Cerebellar nuclear complex (tissue), 1 donor: ENCODE results near the gene SLCO3A1.

ENCODE experiments used
- DNase-seq, 2 experiments: peaks; one replicate each; lab custom pipeline; 2025; lab: John Stamatoyannopoulos, UW

SLCO3A1 gene

DNA sequence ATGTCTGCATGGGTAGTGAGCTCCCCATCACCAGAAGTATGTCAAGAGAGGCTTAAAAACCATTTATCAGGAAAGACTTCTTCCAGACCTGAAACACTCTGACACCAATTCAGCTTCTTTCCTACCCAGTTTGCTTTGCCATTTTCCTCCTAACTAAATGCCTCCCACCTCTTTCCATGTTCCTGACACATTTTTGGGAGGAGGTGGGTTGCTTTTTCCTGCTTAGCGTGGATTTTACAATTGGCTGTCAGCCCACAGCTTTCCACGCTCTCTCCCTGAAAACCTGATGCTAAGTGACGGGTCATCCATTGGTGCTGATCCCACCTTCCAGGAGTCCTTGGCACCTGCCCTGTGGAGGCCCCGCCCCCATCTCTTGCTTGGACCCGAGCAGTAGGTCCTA, 275.3 kb downstream of the SLCO3A1 start:
- DNase-seq, result no peak

DNA sequence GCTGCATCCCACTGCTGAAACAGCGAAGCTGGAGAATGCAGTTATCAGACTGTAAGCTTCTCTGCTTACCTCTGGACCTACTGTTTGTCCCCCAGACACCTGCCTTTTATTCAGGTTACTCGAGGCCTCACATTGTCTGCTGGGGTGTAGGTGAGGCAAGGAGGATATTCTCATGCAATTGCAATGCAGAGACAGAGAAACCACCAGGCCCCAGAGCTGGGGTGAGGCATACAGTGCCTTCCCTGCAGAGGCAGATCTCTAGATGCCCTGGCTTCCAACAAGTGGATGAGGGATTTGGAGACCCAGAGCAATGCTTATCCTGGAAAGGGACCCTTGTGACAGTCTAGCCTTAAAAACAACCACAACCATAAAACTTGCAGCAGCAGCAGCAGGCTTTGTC, 276.7 kb downstream of the SLCO3A1 start:
- no peak for DNase-seq

DNA sequence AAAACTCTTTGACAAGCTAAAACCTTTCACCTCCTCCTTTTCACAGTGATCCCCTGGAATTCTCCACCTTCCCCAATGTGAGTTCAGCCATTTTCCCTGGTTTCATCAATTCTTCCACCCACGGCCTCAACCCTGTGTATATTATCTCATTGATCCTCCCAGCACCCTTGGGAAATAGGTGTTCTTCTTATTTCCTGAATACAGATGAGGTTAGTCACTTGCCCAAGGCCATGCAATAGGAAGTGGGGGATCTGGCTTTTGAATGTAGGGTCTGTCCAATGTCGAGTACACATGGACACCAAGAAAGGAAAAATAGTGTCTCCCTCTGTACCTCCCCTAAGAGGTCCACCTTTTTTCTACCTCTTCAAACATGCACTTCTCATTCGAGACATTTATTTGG, 277.4 kb downstream of the SLCO3A1 start:
- no peak for DNase-seq

DNA sequence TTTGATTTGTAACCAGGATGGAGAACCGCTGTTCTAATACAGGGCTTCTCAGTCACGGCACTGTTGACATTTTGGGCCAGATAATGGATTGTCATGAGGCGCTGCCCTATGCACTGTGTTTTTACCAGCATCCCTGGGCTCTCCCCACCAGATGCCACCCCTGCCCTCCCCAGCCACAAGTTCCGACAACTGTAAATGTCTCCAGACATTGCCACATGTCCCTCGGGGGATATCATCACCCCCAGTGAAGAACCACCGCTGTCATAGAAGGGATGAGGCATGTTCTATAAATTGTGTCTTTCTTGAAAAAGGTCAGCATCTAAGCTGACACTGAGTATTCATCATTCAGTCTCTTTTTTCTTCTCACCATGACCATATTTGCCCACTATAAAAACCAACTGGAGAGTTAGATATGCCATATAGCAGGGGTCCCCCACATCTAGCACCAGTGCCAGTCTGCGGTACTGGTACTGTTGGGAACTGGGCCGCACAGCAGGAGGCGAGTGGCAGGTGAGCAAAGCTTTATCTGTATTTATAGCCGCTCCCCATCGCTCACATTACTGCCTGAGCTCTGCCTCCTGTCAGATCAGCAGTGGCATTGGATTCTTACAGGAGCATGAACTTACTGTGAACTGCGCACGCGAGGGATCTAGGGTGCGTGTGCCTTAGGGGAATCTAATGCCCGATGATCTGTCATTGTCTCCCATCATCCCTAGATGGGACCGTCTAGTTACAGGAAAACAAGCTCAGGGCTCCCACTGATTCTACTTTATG, 279.7 kb downstream of the SLCO3A1 start:
- no peak for DNase-seq

DNA sequence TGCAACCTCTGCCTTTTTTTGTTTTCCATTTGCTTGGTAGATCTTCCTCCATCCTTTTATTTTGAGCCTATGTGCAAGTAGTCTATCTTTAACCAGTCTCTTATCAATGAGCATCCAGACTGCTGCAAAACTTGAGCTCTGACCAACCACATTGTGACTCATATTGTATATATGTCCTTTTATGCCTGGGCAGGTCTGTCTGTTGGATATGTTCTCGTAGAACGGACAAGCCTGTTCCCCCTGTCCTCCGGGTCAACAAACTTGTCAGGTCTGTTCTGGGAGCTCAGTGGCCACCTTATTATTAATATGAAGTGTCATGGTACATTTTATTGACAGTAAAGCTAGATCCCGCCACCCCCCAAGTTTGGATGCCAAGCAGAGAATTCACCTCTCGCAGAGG, 287.3 kb downstream of the SLCO3A1 start:
- DNase-seq, result no peak

DNA sequence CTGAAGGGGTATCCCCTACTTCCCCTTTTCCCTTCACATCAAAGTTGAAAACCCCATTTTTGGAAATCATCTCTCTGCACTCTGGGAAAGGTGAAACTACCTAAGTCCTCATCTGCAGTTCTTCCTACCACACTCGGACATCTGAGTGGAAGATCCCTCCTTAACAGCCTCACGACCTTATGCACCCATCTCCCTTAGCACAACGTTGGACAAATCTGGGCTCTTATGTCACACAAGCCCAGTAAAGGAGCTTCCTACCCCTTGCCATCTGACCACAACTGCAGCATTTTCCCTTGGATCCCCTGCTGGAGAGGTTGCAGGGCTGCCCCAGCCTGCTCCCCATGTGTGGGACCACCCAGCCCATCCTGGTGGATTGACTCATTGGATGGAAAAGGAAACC, 288.1 kb downstream of the SLCO3A1 start:
- DNase-seq, result no peak

DNA sequence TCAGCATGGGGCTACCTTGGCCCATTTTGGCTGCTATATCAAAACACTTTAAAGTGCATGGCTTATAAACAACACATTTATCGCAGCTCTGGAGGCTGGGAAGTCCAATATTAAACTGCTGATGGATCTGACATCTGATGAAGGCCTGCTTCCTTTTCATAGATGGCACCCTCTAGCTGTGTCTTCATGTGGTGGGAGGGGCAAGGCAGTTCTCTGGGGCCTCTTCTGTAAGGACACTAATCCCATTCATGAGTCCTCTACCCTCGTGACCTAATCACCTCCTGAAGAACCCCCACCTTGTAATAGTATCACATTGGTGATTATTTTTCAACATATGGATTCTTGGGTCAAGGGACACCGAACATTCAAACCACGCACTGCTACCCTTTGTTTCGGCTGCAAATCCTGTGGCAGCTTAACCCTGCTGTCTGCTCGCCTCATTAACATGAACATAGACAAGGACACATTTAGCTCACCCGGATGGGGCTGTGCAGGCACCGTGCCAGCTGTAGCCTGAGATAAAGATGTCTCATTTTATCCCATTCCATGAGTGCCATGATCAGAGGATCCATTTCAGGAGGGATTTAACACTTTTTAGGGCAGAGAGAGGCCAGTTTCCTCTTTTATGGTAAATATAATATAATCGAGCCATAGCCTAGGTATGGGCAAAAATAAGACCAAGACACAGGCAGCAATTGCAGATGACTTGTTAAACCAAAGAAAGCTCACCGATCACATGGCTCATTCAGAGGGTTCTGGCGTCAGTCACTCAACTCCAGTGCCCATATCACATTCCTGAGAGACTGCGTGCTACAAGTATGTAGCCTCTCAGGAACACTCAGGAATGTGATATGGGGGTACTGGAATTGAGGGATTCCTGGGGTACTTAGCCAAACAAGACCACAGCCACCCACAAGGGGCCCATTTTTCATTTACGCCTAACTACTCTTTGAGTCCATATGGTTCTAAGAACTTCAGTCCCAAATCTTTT, 289.0 kb downstream of the SLCO3A1 start:
- DNase-seq, result no peak

DNA sequence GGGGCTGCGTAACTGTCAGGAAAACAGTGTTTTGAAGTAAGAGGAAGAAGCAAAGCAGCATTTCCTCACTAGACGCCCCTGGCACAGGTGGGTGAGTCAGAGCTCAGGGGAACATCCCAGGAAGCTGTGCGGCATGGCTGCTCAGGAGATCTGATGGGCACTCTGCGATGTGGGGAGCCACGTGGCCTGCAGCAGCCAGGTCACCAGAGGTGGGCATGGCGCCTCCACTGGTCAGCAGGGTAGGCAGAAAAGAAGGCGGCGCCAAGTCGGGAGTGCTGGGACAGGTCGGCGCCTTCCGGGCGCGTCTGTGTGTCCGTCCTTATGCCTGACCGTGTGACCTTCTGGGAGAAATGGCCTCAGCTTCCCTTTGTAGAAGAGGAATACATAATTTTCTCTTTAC, 290.3 kb downstream of the SLCO3A1 start:
- DNase-seq, result no peak

DNA sequence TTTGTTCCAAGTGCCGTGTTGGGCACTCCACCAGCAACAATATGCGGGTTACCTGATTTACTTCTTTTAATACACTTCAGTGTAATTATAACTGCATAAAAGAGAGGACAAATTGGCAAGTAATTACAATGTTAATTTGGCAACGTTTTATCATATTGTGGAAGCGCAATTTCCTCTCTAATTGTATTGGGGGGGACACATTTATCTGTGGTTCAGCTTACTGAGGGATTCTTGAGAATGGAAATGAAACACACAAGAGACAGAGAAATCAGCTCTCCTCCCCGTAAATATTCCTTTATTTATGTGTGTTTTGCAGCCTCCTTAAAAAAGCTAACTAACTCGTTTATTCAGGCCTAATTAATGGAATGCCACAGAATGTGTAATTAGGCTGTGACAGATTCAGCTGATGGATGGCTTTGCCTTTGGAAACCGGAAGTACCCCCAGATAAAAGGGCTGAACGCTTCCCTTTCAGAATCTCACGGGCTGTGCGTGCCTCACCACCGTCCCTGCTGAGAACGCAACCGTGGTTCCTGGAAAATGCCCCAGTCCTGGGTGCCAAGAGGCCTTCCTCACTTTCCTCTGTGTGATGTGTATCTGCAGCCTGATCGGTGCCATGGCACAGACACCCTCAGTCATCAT, 293.1 kb downstream of the SLCO3A1 start:
- no peak for DNase-seq

DNA sequence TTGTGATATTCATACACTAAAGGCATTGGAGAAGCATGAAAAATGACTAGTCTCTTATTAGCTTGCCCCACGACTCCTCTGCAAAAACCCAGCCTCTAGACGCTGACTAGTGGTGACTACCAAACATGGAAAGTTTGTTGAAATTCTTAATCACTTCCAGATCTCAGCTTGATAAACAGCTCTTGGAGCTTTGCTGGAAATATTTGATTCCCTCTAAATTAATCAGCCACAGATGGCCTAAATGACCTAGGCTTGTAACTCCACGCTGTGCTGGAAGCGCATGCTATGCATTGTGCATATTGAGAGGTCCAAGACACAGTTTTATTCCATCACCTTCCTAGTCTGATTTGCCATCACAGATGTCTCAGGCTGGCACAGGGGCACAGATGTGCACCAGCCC, 295.5 kb downstream of the SLCO3A1 start:
- no peak for DNase-seq

DNA sequence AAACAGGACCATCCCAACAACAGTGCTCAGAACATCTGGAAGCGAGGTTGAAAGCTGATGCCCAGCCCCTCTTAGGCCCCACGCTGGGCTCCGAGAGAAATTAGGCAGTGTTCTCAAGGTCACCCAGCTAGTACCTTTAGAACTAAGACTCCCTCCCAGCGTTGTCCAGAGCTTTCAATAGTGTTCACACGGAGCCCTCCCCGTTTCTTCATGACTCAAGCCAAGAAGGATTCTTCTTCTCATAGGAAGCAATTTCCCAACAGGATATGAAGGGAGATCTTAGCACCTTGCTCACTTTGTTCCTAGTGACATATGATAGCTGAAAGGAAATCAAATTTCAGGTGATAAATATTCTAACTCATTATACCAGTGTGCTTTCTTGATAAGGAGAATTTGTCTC, 296.0 kb downstream of the SLCO3A1 start:
- no peak for DNase-seq

DNA sequence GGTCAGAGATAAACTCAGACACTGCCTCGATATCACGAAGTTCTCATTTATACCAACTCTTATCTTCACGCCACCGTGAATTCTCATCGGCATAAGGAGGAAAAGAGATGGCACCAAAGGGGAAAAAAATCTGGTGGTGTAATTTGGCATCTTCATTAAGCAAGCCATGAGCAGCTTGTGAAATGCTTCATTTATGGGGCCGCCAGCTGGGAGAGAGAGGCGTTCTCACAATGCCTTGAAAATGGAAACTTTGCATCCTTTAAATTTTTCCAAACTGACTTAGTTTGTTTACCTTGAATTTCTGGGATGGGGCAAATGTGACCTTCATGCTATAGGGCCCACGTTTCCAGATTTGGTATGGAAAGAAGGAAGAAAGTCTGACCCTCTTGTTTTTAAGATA, 297.7 kb downstream of the SLCO3A1 start:
- DNase-seq, result no peak

DNA sequence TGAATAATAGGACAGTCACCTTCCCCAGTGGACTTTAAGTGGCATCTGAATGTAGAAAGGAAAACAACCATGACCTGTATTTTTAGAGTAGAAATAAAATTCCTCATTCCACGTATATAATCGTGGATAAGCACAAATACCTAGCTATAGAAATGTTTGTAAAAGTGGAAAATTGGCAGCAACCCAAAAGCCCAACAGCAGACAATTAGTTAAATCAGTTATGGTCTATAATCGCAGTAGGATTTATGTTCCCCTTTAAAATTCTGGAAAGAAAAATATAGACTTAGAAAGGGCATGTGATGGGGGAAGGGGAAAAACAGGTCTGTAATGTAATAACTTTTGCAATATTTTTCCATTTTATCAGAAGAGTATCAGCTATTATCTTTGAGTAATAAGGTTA, 298.2 kb downstream of the SLCO3A1 start:
- DNase-seq, result no peak

DNA sequence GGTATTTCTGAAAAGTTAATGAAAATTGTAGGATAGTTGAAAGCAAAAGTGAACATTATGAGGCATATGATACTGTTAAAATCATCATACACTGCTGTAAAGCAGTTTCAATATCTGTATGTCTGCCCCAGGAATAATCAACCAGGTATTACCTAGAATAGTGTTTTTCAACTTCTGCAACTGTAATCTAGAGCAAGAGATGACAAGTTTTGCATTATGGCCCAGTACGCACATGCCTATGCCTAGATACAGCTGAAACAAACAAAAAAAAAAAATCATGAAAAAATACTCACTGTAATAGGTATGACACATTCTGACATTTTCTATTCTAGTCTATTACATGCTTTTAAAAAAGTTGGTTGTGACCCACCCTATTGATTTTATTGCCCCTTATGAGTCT, 299.5 kb downstream of the SLCO3A1 start:
- no peak for DNase-seq

DNA sequence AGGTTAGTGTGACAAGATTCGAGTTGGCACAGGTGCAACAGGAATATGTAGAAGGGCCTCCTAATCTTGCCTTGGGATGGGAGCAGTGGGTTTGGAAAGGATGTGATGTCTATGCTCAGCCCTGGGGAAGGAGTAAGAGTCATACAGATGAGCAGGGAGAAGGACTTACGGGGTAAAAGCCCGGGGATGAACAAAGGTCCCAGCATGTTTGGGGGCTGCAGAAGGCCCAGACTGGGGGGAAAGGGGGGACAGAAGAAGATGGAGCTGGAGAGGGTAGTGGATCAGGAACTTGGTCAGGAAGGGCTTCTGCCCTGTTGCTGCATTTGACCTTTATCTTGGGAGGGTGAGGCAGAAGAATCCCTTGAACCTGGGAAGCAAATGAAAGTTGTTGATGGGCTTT, 300.1 kb downstream of the SLCO3A1 start:
- DNase-seq, result no peak

DNA sequence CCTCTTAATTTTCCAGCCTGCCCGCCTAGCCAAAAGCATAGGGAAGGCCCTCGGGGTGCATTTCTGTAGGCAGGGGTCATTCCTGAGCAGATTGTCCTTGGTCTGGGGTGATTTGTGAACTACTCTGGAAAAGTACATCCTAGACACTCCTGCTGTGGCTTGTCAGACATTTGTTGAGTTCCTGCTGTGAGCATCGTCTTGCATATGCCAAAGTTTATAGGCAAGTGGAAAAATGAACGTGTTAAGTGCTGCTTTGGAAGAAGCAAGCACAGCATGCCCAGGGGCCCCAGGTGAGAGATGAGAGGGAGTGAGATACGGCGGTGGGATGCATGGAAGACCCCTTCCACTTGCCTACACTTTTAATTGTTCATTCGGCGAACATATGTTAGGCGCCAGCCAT, 302.4 kb downstream of the SLCO3A1 start:
- no peak for DNase-seq

DNA sequence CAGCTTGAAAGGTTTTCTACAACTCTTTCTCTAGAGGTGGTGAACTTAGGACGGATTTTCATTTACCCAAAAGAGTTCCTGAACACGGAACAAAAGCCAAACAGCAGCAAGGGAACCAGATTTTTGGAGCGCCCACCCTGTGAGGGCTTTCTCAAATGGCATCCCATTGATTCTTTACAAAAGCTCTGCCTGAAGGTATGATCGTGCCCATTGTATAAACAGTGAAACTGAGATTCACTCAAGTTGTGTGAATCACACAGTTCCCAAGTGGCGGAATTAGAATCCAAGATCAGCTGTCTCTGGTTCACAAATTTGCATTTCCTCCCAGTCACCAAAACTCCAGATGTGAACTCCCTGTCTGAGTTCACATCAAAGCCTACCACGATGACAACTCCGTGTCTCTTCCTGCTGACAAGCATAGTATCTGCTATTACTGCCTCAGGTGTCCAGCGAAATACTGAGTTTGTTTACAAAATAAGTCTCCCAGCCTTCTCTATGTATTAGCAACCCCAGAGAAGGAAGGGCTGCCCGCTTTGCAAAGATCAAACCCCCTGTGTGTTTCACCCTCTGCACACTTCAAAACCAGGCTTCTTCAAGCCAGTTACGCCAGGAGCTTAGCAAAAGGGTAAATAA, 304.3 kb downstream of the SLCO3A1 start:
- no peak for DNase-seq

DNA sequence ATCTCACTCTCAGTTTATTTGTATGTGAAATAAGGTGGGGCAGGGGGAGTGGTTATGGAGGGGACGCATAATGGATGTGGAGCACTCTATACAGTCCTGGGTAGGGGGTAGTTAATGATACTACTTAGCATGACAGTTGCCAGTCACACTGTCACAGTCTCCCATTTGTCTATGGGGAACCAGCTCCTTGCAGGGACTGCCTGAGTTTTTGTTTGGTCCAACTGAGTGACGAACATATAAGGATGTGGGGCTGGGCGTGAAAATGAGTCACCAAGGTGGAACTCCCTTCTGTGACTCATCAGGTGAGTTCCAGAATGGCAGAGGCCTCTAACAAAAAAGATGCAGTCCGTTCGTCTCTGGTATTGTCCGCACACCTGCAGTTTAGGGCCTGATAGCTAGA, 304.9 kb downstream of the SLCO3A1 start:
- no peak for DNase-seq

DNA sequence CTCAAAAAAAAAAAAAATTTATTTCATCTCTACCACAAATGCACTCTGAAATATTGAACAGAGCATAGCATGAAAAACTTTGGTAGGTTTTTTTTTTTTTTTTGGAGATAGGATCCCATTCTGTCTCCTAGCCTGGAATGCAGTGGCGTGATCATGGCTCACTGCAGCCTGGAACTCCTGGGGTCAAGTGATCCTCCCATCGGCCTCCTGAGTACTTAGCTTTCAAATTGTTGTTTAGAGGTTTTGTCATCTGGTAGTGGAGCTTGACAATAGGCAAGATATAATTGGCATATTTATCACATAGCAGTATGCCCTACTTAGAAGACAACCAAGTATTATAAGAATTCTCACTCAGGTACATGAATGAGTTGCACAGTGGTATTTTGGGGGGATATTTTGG, 306.0 kb downstream of the SLCO3A1 start:
- DNase-seq, result no peak

DNA sequence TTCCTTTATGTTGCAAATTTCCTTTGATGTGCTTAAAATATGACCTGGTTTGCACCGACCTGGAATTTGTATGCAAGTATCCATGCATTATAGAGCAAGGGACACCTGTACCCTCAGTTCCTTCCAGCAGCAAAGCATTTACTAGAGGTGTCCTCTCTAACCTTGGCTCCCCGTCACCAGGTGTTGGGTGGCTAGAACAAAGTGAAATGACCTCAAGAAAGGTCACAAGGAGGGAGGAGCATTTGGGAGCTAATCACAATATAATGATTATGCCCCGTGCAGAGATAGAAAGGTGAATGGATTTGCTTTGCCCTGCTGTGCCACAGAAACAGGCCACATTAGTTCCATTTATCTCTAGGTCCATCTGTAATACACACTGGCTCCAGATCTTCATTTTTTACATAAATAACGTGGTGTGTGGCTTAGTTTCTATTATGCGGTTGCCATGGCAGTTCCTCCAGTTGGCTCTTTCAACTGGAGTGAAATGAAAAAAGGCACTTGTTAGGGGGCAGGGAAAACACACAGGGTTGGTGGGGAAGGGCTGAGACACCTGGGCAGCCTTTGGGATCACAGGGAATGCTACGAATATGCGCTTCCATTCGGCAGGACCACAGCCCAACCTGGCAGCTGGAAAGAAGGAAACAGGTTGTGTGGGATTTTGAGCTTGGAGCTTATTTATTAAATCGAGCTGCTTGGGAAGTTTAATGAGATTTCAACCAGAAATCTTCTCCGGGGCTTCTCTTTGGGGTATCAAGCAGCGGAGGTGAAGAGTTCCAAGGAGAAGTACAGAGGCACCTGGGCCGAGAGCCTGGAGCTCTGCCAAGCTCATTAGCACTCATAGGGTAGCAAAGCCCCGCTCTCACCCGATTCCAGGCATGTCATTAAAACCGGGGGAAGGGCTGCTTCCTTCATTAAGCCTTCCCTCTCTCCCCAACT, 306.7 kb downstream of the SLCO3A1 start:
- no peak for DNase-seq

DNA sequence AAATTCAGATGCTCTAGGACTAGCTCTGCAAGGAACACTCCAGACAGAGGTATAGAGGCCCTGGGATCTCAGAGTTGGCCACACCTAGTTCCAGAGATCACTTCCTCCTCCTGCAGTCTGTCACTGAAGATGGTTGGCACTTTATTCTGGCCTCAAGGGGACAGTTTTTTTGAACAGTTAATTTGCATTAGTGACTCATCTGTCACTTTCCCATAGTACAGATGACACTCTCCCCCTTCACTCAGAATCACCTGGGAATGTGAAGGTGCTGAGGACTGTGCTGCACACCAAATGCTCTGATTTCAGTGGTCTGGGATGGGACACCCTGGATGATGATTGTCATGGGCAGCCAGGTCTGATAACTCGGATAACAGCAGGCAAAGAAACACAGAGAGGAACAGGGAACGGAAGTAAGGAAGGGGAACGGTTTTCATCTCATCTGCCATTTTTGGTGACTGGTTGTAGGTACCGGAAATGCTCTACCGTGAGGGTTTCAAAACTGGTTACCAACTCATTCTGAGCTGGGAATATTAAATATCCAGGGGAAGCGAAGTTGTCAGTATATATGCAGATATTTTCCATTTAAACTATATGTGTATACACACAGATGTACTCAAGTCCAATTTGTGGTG, 307.6 kb downstream of the SLCO3A1 start:
- no peak for DNase-seq
